BJ (cell line): ENCODE measurements around the gene PFN1. TPM values are rescaled to one million over a fixed set of nuclear protein-coding genes. Genes with fewer than 3 reads are reported as not detected.

ENCODE experiments used
- CTCF ChIA-PET: fragments of 350-600 bp; formaldehyde crosslinking; extraction: SDS; loops from one replicate; lab custom pipeline; 2021; ENCODE audit warnings: antibody characterized with exemption, inconsistent platforms; lab: Yijun Ruan, JAX
- POLR2A ChIA-PET: fragments of 300-600 bp; sonication (Branson Sonifier 250); formaldehyde crosslinking; extraction: SDS; loops from one replicate; lab custom pipeline; 2021; ENCODE audit warnings: antibody characterized with exemption; lab: Charles Lee
- DNase-seq: peaks from one replicate; pipeline ENCODE4 v3.0.0-alpha.2; 2011; ENCODE audit warnings: low read depth
- H3K27me3 ChIP-seq: 2 replicates; pipeline ENCODE4 v1.6.0; 2011; ENCODE audit warnings: low read length; ENCODE audit not compliant: control insufficient read depth, insufficient read depth
- H3K36me3 ChIP-seq: 2 replicates; pipeline ENCODE4 v1.5.1; 2011; ENCODE audit warnings: low read length; ENCODE audit not compliant: control insufficient read depth, insufficient read depth
- H3K4me3 ChIP-seq: 2 replicates; pipeline ENCODE4 v1.5.1; 2011; ENCODE audit warnings: low read depth, mild to moderate bottlenecking, control low read depth, low read length
- CTCF ChIP-seq: IDR thresholded peaks from 2 replicates; pipeline ENCODE4 v1.5.1; 2011; ENCODE audit warnings: low read depth, mild to moderate bottlenecking, control low read depth, inconsistent platforms, low read length, moderate library complexity; ENCODE audit not compliant: insufficient read depth
- polyA plus RNA-seq: library from polyadenylated mRNA; depleted of rRNA; stranded (reverse); fragments of >200 nt; gene quantifications from 2 replicates; pipeline ENCODE4 v1.2.3, GENCODE V29; 2011

PFN1 gene
- polyA plus RNA-seq, 1 experiment, result 1,791 TPM

- no peak for DNase-seq
- Histone ChIP-seq H3K36me3 (peaks cover 2% of the 10 kb centered on the region), H3K27me3 (no peaks in the 10 kb centered on the region), H3K4me3 (peak within 1 kb of the TSS; percentile 60)
- CTCF ChIA-PET, result interaction anchor here (0.7 to 4.6 kb wide), 21 partner anchors 10 to 97 kb away, joined by 3 to 24 read pairs (median 4); partner anchors contain the start of genes INCA1, KIF1C, RNF167 and SPAG7
- POLR2A ChIA-PET, result interaction anchor here (0.6 kb wide), 1 partner anchor 48 kb away, joined by 3 read pairs; the partner anchor contains the start of gene SLC52A1
- peak; percentile 52 for TF ChIP-seq CTCF
Observed at GRCh38 chr17:4986951-4987766, 38.8 kb upstream of the PFN1 start, which contains the start of gene CAMTA2. TSS of gene CAMTA2 (minus strand) at chr17:4987675. CDS start at chr17:4986222, 1,453 bp downstream.

- no peak for DNase-seq
- peaks cover 2% of the 10 kb centered on the region for H3K36me3 ChIP-seq
- POLR2A ChIA-PET, result no interaction called here
- TF ChIP-seq CTCF, result no peak
- peak overlapping the region; percentile 60 for H3K4me3 ChIP-seq
- no peaks in the 10 kb centered on the region for H3K27me3 ChIP-seq
- CTCF ChIA-PET, result interaction anchor here (0.7 to 4.6 kb wide), 13 partner anchors 11 to 78 kb away, joined by 3 to 24 read pairs (median 5); partner anchors contain the start of genes INCA1, KIF1C and SPAG7
Observed at GRCh38 chr17:4986403-4986802, 38.1 kb upstream of the PFN1 start.

GRCh38 chr17:4982305-4982704, 34.0 kb upstream of the PFN1 start:
- DNase-seq, result no peak
- Histone ChIP-seq H3K36me3 (peaks cover 17% of the 10 kb centered on the region), H3K4me3 (no peak overlapping the region), H3K27me3 (no peaks in the 10 kb centered on the region)
- no peak for TF ChIP-seq CTCF
- CTCF ChIA-PET, result no interaction called here
- POLR2A ChIA-PET, result no interaction called here

GRCh38 chr17:4980644-4981216, 32.4 kb upstream of the PFN1 start:
- POLR2A ChIA-PET, result no interaction called here
- H3K27me3 ChIP-seq, result no peaks in the 10 kb centered on the region
- H3K4me3 ChIP-seq, result no peak overlapping the region
- H3K36me3 ChIP-seq, result peaks cover 20% of the 10 kb centered on the region
- TF ChIP-seq CTCF, result peak; percentile 66
- no peak for DNase-seq
- CTCF ChIA-PET, result interaction anchor here (0.6 to 2.7 kb wide), 16 partner anchors 8 to 412 kb away, joined by 3 to 40 read pairs (median 4); partner anchors contain the start of genes INCA1, KIF1C, RNF167 and SLC25A11

GRCh38 chr17:4978726-4979125, 30.4 kb upstream of the PFN1 start:
- H3K27me3 ChIP-seq, result no peaks in the 10 kb centered on the region
- H3K4me3 ChIP-seq, result no peak overlapping the region
- no peak for TF ChIP-seq CTCF
- POLR2A ChIA-PET, result no interaction called here
- CTCF ChIA-PET, result interaction anchor here (0.8 kb wide), 1 partner anchor 8 kb away, joined by 3 read pairs; no protein-coding TSS in a partner anchor
- DNase-seq, result no peak
- peaks cover 22% of the 10 kb centered on the region for H3K36me3 ChIP-seq
